ENCODE data around the gene SEM1.

DNA sequence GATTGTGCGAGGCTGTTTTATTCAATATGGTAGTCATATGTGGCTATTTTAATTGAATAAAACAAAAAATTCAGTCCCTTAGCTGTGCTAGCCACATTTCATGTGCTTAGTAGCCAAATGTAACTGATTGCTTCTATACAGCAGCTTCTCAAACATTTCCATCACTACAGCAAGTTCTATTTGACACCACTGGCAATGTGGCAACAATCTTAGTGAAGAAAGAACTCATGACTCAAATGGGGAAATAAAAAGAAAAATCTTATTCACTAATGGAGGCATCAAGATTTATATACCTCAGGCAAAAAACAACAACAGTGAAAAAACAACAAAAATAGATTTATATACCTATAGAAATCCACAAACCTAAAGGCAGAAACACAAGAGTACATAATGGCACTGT is 17.9 kb downstream of the SEM1 start:
- TF ChIP-seq, protein P1, sequence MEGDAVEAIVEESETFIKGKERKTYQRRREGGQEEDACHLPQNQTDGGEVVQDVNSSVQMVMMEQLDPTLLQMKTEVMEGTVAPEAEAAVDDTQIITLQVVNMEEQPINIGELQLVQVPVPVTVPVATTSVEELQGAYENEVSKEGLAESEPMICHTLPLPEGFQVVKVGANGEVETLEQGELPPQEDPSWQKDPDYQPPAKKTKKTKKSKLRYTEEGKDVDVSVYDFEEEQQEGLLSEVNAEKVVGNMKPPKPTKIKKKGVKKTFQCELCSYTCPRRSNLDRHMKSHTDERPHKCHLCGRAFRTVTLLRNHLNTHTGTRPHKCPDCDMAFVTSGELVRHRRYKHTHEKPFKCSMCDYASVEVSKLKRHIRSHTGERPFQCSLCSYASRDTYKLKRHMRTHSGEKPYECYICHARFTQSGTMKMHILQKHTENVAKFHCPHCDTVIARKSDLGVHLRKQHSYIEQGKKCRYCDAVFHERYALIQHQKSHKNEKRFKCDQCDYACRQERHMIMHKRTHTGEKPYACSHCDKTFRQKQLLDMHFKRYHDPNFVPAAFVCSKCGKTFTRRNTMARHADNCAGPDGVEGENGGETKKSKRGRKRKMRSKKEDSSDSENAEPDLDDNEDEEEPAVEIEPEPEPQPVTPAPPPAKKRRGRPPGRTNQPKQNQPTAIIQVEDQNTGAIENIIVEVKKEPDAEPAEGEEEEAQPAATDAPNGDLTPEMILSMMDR (IDR thresholded peaks at IDR 0.05; ENCODE audit: poor library complexity): no peak
- no peak for TF ChIP-seq EZH2 (IDR thresholded peaks at IDR 0.05; ENCODE audit: borderline replicate concordance)
